HG02642 (cell line): ENCODE measurements around the gene GAP43.
"Not testable (repeated sequence)": the region's sequence is repeated elsewhere in the genome, so short reads cannot be mapped to it uniquely, and the experiment has no call there.

ENCODE experiments used
- ATAC-seq: cut with Tn5 transposase; IDR thresholded peaks from one replicate; pipeline ENCODE4 v1.9.1; 2021; ENCODE audit warnings: mild to moderate bottlenecking; ENCODE audit not compliant: unreplicated experiment, poor library complexity

Gene GAP43

GRCh38 chr3:115736341-115736740, 113.0 kb downstream of the GAP43 start:
- ATAC-seq, result not testable (repeated sequence)

- ATAC-seq, result no peak
These were observed 118.3 kb downstream of the GAP43 start for GRCh38 chr3:115741650-115742049.

- ATAC-seq, result not testable (repeated sequence)
These were observed 121.2 kb downstream of the GAP43 start for GRCh38 chr3:115744516-115744915.

- not testable (repeated sequence) for ATAC-seq
These were observed 129.7 kb downstream of the GAP43 start for GRCh38 chr3:115752978-115753377.

- ATAC-seq, result no peak
These were observed 134.9 kb downstream of the GAP43 start for GRCh38 chr3:115758076-115758763.

- no peak for ATAC-seq
These were observed 137.4 kb downstream of the GAP43 start for GRCh38 chr3:115760716-115761115.

GRCh38 chr3:115761927-115762305, 138.6 kb downstream of the GAP43 start:
- ATAC-seq, result no peak

- ATAC-seq, result no peak
These were observed 143.5 kb downstream of the GAP43 start for GRCh38 chr3:115766587-115767482.

- no peak for ATAC-seq
These were observed 145.4 kb downstream of the GAP43 start for GRCh38 chr3:115768661-115769060.
